ENCODE measurements around the gene PRDM7. TPM values are rescaled to one million over a fixed set of nuclear protein-coding genes. Genes with fewer than 3 reads are reported as not detected.

Gene PRDM7
- total and polyA plus RNA-seq, 7 donors: not detected

GRCh38 chr16:90007015-90007414 lies 70.1 kb downstream of the PRDM7 start:
- 86 to 88% methylated on average over 7 of the region's 7 CpGs for WGBS, 2 donors
- intact Hi-C loops (cut with DNase I): no loop called here
- Histone ChIP-seq H3K27ac (no peak overlapping the region), H3K4me1 (no peaks in the 10 kb centered on the region), H3K4me3 (no peak overlapping the region), H3K27me3 (no peaks in the 10 kb centered on the region), H3K9me3 (no peaks in the 10 kb centered on the region), H3K36me3 (no peaks in the 10 kb centered on the region)
- DNase-seq: no peak
- TF ChIP-seq, protein P1, sequence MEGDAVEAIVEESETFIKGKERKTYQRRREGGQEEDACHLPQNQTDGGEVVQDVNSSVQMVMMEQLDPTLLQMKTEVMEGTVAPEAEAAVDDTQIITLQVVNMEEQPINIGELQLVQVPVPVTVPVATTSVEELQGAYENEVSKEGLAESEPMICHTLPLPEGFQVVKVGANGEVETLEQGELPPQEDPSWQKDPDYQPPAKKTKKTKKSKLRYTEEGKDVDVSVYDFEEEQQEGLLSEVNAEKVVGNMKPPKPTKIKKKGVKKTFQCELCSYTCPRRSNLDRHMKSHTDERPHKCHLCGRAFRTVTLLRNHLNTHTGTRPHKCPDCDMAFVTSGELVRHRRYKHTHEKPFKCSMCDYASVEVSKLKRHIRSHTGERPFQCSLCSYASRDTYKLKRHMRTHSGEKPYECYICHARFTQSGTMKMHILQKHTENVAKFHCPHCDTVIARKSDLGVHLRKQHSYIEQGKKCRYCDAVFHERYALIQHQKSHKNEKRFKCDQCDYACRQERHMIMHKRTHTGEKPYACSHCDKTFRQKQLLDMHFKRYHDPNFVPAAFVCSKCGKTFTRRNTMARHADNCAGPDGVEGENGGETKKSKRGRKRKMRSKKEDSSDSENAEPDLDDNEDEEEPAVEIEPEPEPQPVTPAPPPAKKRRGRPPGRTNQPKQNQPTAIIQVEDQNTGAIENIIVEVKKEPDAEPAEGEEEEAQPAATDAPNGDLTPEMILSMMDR (IDR thresholded peaks at IDR 0.05): no peak
- TF ChIP-seq POLR2AphosphoS5 (IDR thresholded peaks at IDR 0.05) (no peak), POLR2A (IDR thresholded peaks at IDR 0.05) (no peak), EP300 (IDR thresholded peaks at IDR 0.05) (no peak)

Other genes starting within 250 kb of the PRDM7 start
- 1 to 10 TPM in 2 of 4 donors, under 1 TPM in 2; 0.82 to 5.3 (median 1.4) TPM for gene SPIRE2, start 248.9 kb downstream of the PRDM7 start, total RNA-seq
- gene SPIRE2, start 248.9 kb downstream of the PRDM7 start, polyA plus RNA-seq: 10 to 100 TPM; 34.2 to 44.0 (median 43.9) TPM
- 100 to 1,000 TPM; 131 to 244 (median 181) TPM for gene TCF25, start 203.7 kb downstream of the PRDM7 start, total RNA-seq
- gene TCF25, start 203.7 kb downstream of the PRDM7 start, polyA plus RNA-seq: 100 to 1,000 TPM in 2 of 3 donors, 10 to 100 TPM in 1; 89.7 to 161 (median 106) TPM
- 1 to 10 TPM; 2.1 to 8.0 (median 4.5) TPM for gene MC1R, start 158.5 kb downstream of the PRDM7 start, total RNA-seq
- gene MC1R, start 158.5 kb downstream of the PRDM7 start, polyA plus RNA-seq: 1 to 10 TPM in 1 of 3 donors, not detected in 2; 5.6 TPM
- gene TUBB3, start 154.0 kb downstream of the PRDM7 start, total RNA-seq: 10 to 100 TPM in 3 of 4 donors, 1 to 10 TPM in 1; 9.2 to 35.0 (median 27.8) TPM
- gene TUBB3, start 154.0 kb downstream of the PRDM7 start, polyA plus RNA-seq: 10 to 100 TPM in 1 of 3 donors, 1 to 10 TPM in 1, under 1 TPM in 1; 0.46 to 23.5 (median 1.8) TPM
- gene DEF8, start 128.6 kb downstream of the PRDM7 start, total RNA-seq: 100 to 1,000 TPM in 1 of 4 donors, 10 to 100 TPM in 3; 68.8 to 127 (median 86.6) TPM
- gene DEF8, start 128.6 kb downstream of the PRDM7 start, polyA plus RNA-seq: 10 to 100 TPM; 24.6 to 37.2 (median 30.5) TPM
- gene DBNDD1, start 57.9 kb downstream of the PRDM7 start, total RNA-seq: 1 to 10 TPM in 3 of 4 donors, not detected in 1; 1.4 to 3.0 (median 2.0) TPM
- gene DBNDD1, start 57.9 kb downstream of the PRDM7 start, polyA plus RNA-seq: 1 to 10 TPM; 3.6 to 5.0 (median 3.9) TPM